Upper lobe of left lung (tissue), 4 donors: ENCODE measurements around the gene KLC1.

ENCODE experiments used
- CTCF ChIP-seq, 6 experiments: fragments of 450-650 bp in 4 of 6; fragments of 200-600 bp in 2 of 6; sonication (generic) in 2 of 6; IDR thresholded peaks; one replicate each; pipeline ENCODE4 v1.5.1; 2016 to 2019; ENCODE audit warnings: antibody characterized with exemption in 6 of 6
- POLR2A ChIP-seq, 4 donors: fragments of 450-650 bp; IDR thresholded peaks; one replicate each; pipeline ENCODE4 v1.5.1; 2016 to 2017; ENCODE audit warnings: antibody characterized with exemption in 4 of 4, mild to moderate bottlenecking in 2 of 4
- POLR2AphosphoS5 ChIP-seq, 2 donors: sonication (generic); formaldehyde crosslinking; IDR thresholded peaks; one replicate each; pipeline ENCODE4 v1.5.1; 2017; ENCODE audit warnings: antibody characterized with exemption in 2 of 2

- TF ChIP-seq CTCF (IDR thresholded peaks at IDR 0.05): no peak
- TF ChIP-seq POLR2AphosphoS5 (IDR thresholded peaks at IDR 0.05): no peak
- TF ChIP-seq POLR2A (IDR thresholded peaks at IDR 0.05): no peak
Measured at GRCh38 chr14:103683139-103683538, 54.1 kb downstream of the KLC1 start.
